Activated naive CD8-positive, alpha-beta T cell treated with anti-CD3 and anti-CD28 coated beads for 36 hours (primary cell): ENCODE data around the gene TRAF3IP3. TPM values are rescaled to one million over a fixed set of nuclear protein-coding genes. Genes with fewer than 3 reads are reported as not detected.

Experiments used
- DNase-seq: peaks from one replicate; pipeline ENCODE4 v3.0.0; 2021
- H3K27ac Mint-ChIP-seq: one replicate; pipeline ENCODE4 v1.8.0; 2022; ENCODE audit warnings: mild to moderate bottlenecking, moderate library complexity, mixed read lengths
- H3K27me3 Mint-ChIP-seq: one replicate; pipeline ENCODE4 v1.8.0; 2022; ENCODE audit warnings: mild to moderate bottlenecking, mixed read lengths
- H3K36me3 Mint-ChIP-seq: one replicate; pipeline ENCODE4 v1.8.0; 2021; ENCODE audit warnings: mild to moderate bottlenecking, mixed read lengths
- H3K4me1 Mint-ChIP-seq: one replicate; pipeline ENCODE4 v1.8.0; 2021; ENCODE audit warnings: mixed read lengths
- H3K4me3 Mint-ChIP-seq: one replicate; pipeline ENCODE4 v1.8.0; 2022; ENCODE audit warnings: mild to moderate bottlenecking, moderate library complexity, mixed read lengths
- H3K9me3 Mint-ChIP-seq: one replicate; pipeline ENCODE4 v1.8.0; 2022; ENCODE audit warnings: mixed read lengths
- total RNA-seq, 2 experiments: library from RNA; stranded (reverse); gene quantifications; one replicate each; pipeline ENCODE4 v1.2.3, GENCODE V29; 2021

TRAF3IP3 gene
- total RNA-seq, 2 experiments from 2014 or later: 194 to 204 TPM

- peaks cover 13% of the 10 kb centered on the region for H3K36me3 Mint-ChIP-seq
- peaks cover 43% of the 10 kb centered on the region for H3K4me1 Mint-ChIP-seq
Observed at GRCh38 chr1:209727785-209728184, 28.1 kb upstream of the TRAF3IP3 start.

GRCh38 chr1:209728466-209728865 is 27.4 kb upstream of the TRAF3IP3 start:
- no peak for DNase-seq
- no peak overlapping the region for H3K4me3 Mint-ChIP-seq
- H3K27me3 Mint-ChIP-seq: no peaks in the 10 kb centered on the region
- peaks cover 1% of the 10 kb centered on the region for H3K9me3 Mint-ChIP-seq
- H3K4me1 Mint-ChIP-seq: peaks cover 43% of the 10 kb centered on the region
- no peak overlapping the region for H3K27ac Mint-ChIP-seq
- peaks cover 16% of the 10 kb centered on the region for H3K36me3 Mint-ChIP-seq

More at GRCh38 chr1:209727785-209728184, 28.1 kb upstream of the TRAF3IP3 start:
- DNase-seq: no peak
- Mint-ChIP-seq H3K27me3 (no peaks in the 10 kb centered on the region), H3K27ac (no peak overlapping the region), H3K4me3 (no peak overlapping the region), H3K9me3 (peaks cover 1% of the 10 kb centered on the region)

- no peak overlapping the region for H3K4me3 Mint-ChIP-seq
Observed at GRCh38 chr1:209729436-209729835, 26.4 kb upstream of the TRAF3IP3 start.

GRCh38 chr1:209732725-209733124 is 23.1 kb upstream of the TRAF3IP3 start:
- DNase-seq: no peak
- Mint-ChIP-seq H3K27ac (no peak overlapping the region), H3K27me3 (no peaks in the 10 kb centered on the region), H3K4me1 (peaks cover 42% of the 10 kb centered on the region), H3K36me3 (peaks cover 7% of the 10 kb centered on the region), H3K4me3 (no peak overlapping the region), H3K9me3 (peaks cover under 1% of the 10 kb centered on the region)

More at GRCh38 chr1:209729436-209729835, 26.4 kb upstream of the TRAF3IP3 start:
- no peak overlapping the region for H3K27ac Mint-ChIP-seq
- H3K4me1 Mint-ChIP-seq: peaks cover 43% of the 10 kb centered on the region
- DNase-seq: no peak
- H3K9me3 Mint-ChIP-seq: peaks cover 1% of the 10 kb centered on the region
- peaks cover 14% of the 10 kb centered on the region for H3K36me3 Mint-ChIP-seq
- no peaks in the 10 kb centered on the region for H3K27me3 Mint-ChIP-seq

- Mint-ChIP-seq H3K9me3 (no peaks in the 10 kb centered on the region), H3K36me3 (peaks cover 6% of the 10 kb centered on the region), H3K4me1 (peaks cover 39% of the 10 kb centered on the region), H3K4me3 (no peak overlapping the region), H3K27me3 (no peaks in the 10 kb centered on the region), H3K27ac (no peak overlapping the region)
- DNase-seq: no peak
Observed at GRCh38 chr1:209733409-209734192, 22.3 kb upstream of the TRAF3IP3 start.

GRCh38 chr1:209736490-209737117 is 19.2 kb upstream of the TRAF3IP3 start:
- Mint-ChIP-seq H3K4me3 (no peak overlapping the region), H3K36me3 (peaks cover 4% of the 10 kb centered on the region), H3K27ac (peak overlapping the region; percentile 79), H3K27me3 (no peaks in the 10 kb centered on the region), H3K4me1 (peaks cover 42% of the 10 kb centered on the region), H3K9me3 (no peaks in the 10 kb centered on the region)
- no peak for DNase-seq

GRCh38 chr1:209737118-209737505 is 18.7 kb upstream of the TRAF3IP3 start:
- H3K27ac Mint-ChIP-seq: peak overlapping the region; percentile 79
- H3K4me3 Mint-ChIP-seq: no peak overlapping the region

GRCh38 chr1:209738270-209738669 is 17.6 kb upstream of the TRAF3IP3 start:
- Mint-ChIP-seq H3K4me1 (peaks cover 51% of the 10 kb centered on the region), H3K4me3 (no peak overlapping the region), H3K9me3 (no peaks in the 10 kb centered on the region), H3K27ac (no peak overlapping the region), H3K36me3 (peaks cover 3% of the 10 kb centered on the region), H3K27me3 (no peaks in the 10 kb centered on the region)
- no peak for DNase-seq

More at GRCh38 chr1:209737118-209737505, 18.7 kb upstream of the TRAF3IP3 start:
- Mint-ChIP-seq H3K36me3 (peaks cover 6% of the 10 kb centered on the region), H3K9me3 (no peaks in the 10 kb centered on the region), H3K27me3 (no peaks in the 10 kb centered on the region), H3K4me1 (peaks cover 46% of the 10 kb centered on the region)
- no peak for DNase-seq

GRCh38 chr1:209741193-209741592 is 14.7 kb upstream of the TRAF3IP3 start:
- no peak overlapping the region for H3K27ac Mint-ChIP-seq

GRCh38 chr1:209741889-209742288 is 14.0 kb upstream of the TRAF3IP3 start:
- H3K4me1 Mint-ChIP-seq: peaks cover 37% of the 10 kb centered on the region
- no peak overlapping the region for H3K4me3 Mint-ChIP-seq
- no peaks in the 10 kb centered on the region for H3K27me3 Mint-ChIP-seq
- peaks cover 2% of the 10 kb centered on the region for H3K36me3 Mint-ChIP-seq
- no peak for DNase-seq
- H3K27ac Mint-ChIP-seq: no peak overlapping the region
- no peaks in the 10 kb centered on the region for H3K9me3 Mint-ChIP-seq

More at GRCh38 chr1:209741193-209741592, 14.7 kb upstream of the TRAF3IP3 start:
- no peak for DNase-seq
- Mint-ChIP-seq H3K9me3 (no peaks in the 10 kb centered on the region), H3K36me3 (peaks cover 2% of the 10 kb centered on the region), H3K4me3 (no peak overlapping the region), H3K27me3 (no peaks in the 10 kb centered on the region), H3K4me1 (peaks cover 37% of the 10 kb centered on the region)

GRCh38 chr1:209742409-209743144 is 13.3 kb upstream of the TRAF3IP3 start:
- Mint-ChIP-seq H3K27ac (peak overlapping the region; percentile 35), H3K36me3 (peaks cover 2% of the 10 kb centered on the region), H3K9me3 (no peaks in the 10 kb centered on the region), H3K27me3 (no peaks in the 10 kb centered on the region), H3K4me3 (no peak overlapping the region), H3K4me1 (peaks cover 39% of the 10 kb centered on the region)
- DNase-seq: no peak

- no peaks in the 10 kb centered on the region for H3K9me3 Mint-ChIP-seq
- DNase-seq: no peak
- peak overlapping the region; percentile 35 for H3K27ac Mint-ChIP-seq
- H3K4me3 Mint-ChIP-seq: no peak overlapping the region
- no peaks in the 10 kb centered on the region for H3K27me3 Mint-ChIP-seq
- H3K4me1 Mint-ChIP-seq: peaks cover 45% of the 10 kb centered on the region
- peaks cover 2% of the 10 kb centered on the region for H3K36me3 Mint-ChIP-seq
Observed at GRCh38 chr1:209743145-209743482, 12.7 kb upstream of the TRAF3IP3 start.

GRCh38 chr1:209746451-209747165 is 9.2 kb upstream of the TRAF3IP3 start:
- H3K4me1 Mint-ChIP-seq: peaks cover 66% of the 10 kb centered on the region
- H3K27me3 Mint-ChIP-seq: no peaks in the 10 kb centered on the region
- peak overlapping the region; percentile 90 for H3K27ac Mint-ChIP-seq
- H3K9me3 Mint-ChIP-seq: no peaks in the 10 kb centered on the region
- DNase-seq: no peak
- H3K4me3 Mint-ChIP-seq: no peak overlapping the region
- H3K36me3 Mint-ChIP-seq: peaks cover 2% of the 10 kb centered on the region

GRCh38 chr1:209747580-209748262 is 8.1 kb upstream of the TRAF3IP3 start:
- no peaks in the 10 kb centered on the region for H3K27me3 Mint-ChIP-seq
- H3K36me3 Mint-ChIP-seq: peaks cover 4% of the 10 kb centered on the region
- peaks cover 68% of the 10 kb centered on the region for H3K4me1 Mint-ChIP-seq
- H3K4me3 Mint-ChIP-seq: peak overlapping the region; percentile 58
- peak overlapping the region; percentile 90 for H3K27ac Mint-ChIP-seq
- H3K9me3 Mint-ChIP-seq: no peaks in the 10 kb centered on the region
- DNase-seq: peak; percentile 91
